NCI-H510A (cell line): ENCODE measurements around the gene ARHGAP15.
"Not testable (repeated sequence)": the region's sequence is repeated elsewhere in the genome, so short reads cannot be mapped to it uniquely, and the experiment has no call there.

Experiments used
- DNase-seq: peaks from one replicate; lab custom pipeline; 2025; lab: John Stamatoyannopoulos, UW

Gene ARHGAP15

GRCh38 chr2:143128681-143129580 is at the start of gene ARHGAP15:
ARHGAP15 (plus strand) TSS chr2:143129419.
- no peak for DNase-seq

GRCh38 chr2:143081616-143082015 is 47.6 kb upstream of the ARHGAP15 start:
- DNase-seq = no peak

- DNase-seq = no peak
Observed at GRCh38 chr2:143083636-143084035, 45.6 kb upstream of the ARHGAP15 start.

- no peak for DNase-seq
Observed at GRCh38 chr2:143084462-143084861, 44.8 kb upstream of the ARHGAP15 start.

- DNase-seq = no peak
Observed at GRCh38 chr2:143085125-143085784, 44.0 kb upstream of the ARHGAP15 start.

GRCh38 chr2:143087033-143087432 is 42.2 kb upstream of the ARHGAP15 start:
- DNase-seq = no peak

- DNase-seq = no peak
Observed at GRCh38 chr2:143088388-143088787, 40.8 kb upstream of the ARHGAP15 start.

- not testable (repeated sequence) for DNase-seq
Observed at GRCh38 chr2:143089520-143089919, 39.7 kb upstream of the ARHGAP15 start.

GRCh38 chr2:143110758-143111428 is 18.3 kb upstream of the ARHGAP15 start:
- DNase-seq = peak; percentile 17

GRCh38 chr2:143117225-143117624 is 12.0 kb upstream of the ARHGAP15 start:
- no peak for DNase-seq

- DNase-seq = no peak
Observed at GRCh38 chr2:143121079-143121478, 8.1 kb upstream of the ARHGAP15 start.

- no peak for DNase-seq
Observed at GRCh38 chr2:143121957-143122356, 7.3 kb upstream of the ARHGAP15 start.

- no peak for DNase-seq
Observed at GRCh38 chr2:143123911-143124310, 5.3 kb upstream of the ARHGAP15 start.

GRCh38 chr2:143124445-143124844 is 4.8 kb upstream of the ARHGAP15 start:
- DNase-seq = no peak

GRCh38 chr2:143125717-143126116 is 3.5 kb upstream of the ARHGAP15 start:
- DNase-seq = no peak

- DNase-seq = no peak
Observed at GRCh38 chr2:143132355-143132754, 3.1 kb downstream of the ARHGAP15 start.

GRCh38 chr2:143133783-143134182 is 4.6 kb downstream of the ARHGAP15 start:
- DNase-seq = no peak

GRCh38 chr2:143138292-143138691 is 9.1 kb downstream of the ARHGAP15 start:
- no peak for DNase-seq

GRCh38 chr2:143139835-143140393 is 10.7 kb downstream of the ARHGAP15 start:
- DNase-seq = no peak

GRCh38 chr2:143140864-143141661 is 11.8 kb downstream of the ARHGAP15 start:
- no peak for DNase-seq

GRCh38 chr2:143142598-143142997 is 13.4 kb downstream of the ARHGAP15 start:
- DNase-seq = no peak
